GM12892 (cell line): ENCODE results near the gene RAD50.

Experiments
- DNase-seq: peaks from one replicate; pipeline ENCODE4 v3.0.0; 2011; ENCODE audit not compliant: insufficient read length
- FAIRE-seq: peaks from 2 replicates; lab custom pipeline; 2011; peaks lifted over from hg19 to GRCh38; lab: Jason Lieb, UNC
- POLR2A ChIP-seq: IDR thresholded peaks from 2 replicates; pipeline ENCODE4 v1.6.1; 2011; ENCODE audit warnings: low read depth, low read length, control low read depth
- POLR2AphosphoS5 ChIP-seq: IDR thresholded peaks from 2 replicates; pipeline ENCODE4 v1.6.1; 2011; ENCODE audit warnings: low read depth, low read length, control low read depth
- TAF1 ChIP-seq: IDR thresholded peaks from 2 replicates; pipeline ENCODE4 v1.6.1; 2011; ENCODE audit warnings: low read depth, mild to moderate bottlenecking, control low read depth, low read length, borderline replicate concordance

RAD50 gene

GRCh38 chr5:132667761-132668705 lies 111.3 kb downstream of the RAD50 start:
- TF ChIP-seq POLR2AphosphoS5 (no peak), POLR2A (no peak), TAF1 (no peak)
- no peak for DNase-seq
- FAIRE-seq, result no peak

- FAIRE-seq, result no peak
- no peak for DNase-seq
- TF ChIP-seq TAF1, result no peak
- TF ChIP-seq POLR2A, result no peak
- no peak for TF ChIP-seq POLR2AphosphoS5
Observed at GRCh38 chr5:132668706-132669454, 112.1 kb downstream of the RAD50 start.

- DNase-seq (no peak), FAIRE-seq (no peak)
- no peak for TF ChIP-seq TAF1
- TF ChIP-seq POLR2AphosphoS5, result no peak
- no peak for TF ChIP-seq POLR2A
Observed at GRCh38 chr5:132669455-132669820, 112.7 kb downstream of the RAD50 start.

GRCh38 chr5:132669966-132670882 lies 113.4 kb downstream of the RAD50 start:
- DNase-seq, result no peak
- no peak for FAIRE-seq
- TF ChIP-seq POLR2AphosphoS5 (no peak), TAF1 (no peak), POLR2A (no peak)

GRCh38 chr5:132671000-132671399 lies 114.2 kb downstream of the RAD50 start:
- DNase-seq (no peak), FAIRE-seq (no peak)
- TF ChIP-seq TAF1, result no peak

- FAIRE-seq (no peak), DNase-seq (no peak)
Observed at GRCh38 chr5:132673488-132673887, 116.7 kb downstream of the RAD50 start.

GRCh38 chr5:132673939-132674630 lies 117.3 kb downstream of the RAD50 start, which contains the start of gene IL4:
Gene IL4 (plus strand): TSS chr5:132673989. CDS start chr5:132674051, 62 bp downstream.
- FAIRE-seq (peak; percentile 5), DNase-seq (no peak)
- TF ChIP-seq TAF1, result no peak
- TF ChIP-seq POLR2AphosphoS5, result no peak
- no peak for TF ChIP-seq POLR2A

More at GRCh38 chr5:132673488-132673887, 116.7 kb downstream of the RAD50 start:
- TF ChIP-seq POLR2A, result no peak
- no peak for TF ChIP-seq POLR2AphosphoS5
- no peak for TF ChIP-seq TAF1

- FAIRE-seq (peak; percentile 94), DNase-seq (peak; percentile 65)
- peak; percentile 40; the same call in 1 of the 2 replicates for TF ChIP-seq POLR2A
- TF ChIP-seq TAF1, result no peak
Observed at GRCh38 chr5:132674671-132675506, 118.1 kb downstream of the RAD50 start.

- FAIRE-seq (peak; percentile 33), DNase-seq (no peak)
- TF ChIP-seq TAF1 (no peak), POLR2A (no peak), POLR2AphosphoS5 (no peak)
Observed at GRCh38 chr5:132675936-132676689, 119.3 kb downstream of the RAD50 start.
